OCI-LY1 (cell line): Measurements from ENCODE around the gene HOXB7.

ENCODE experiments used
- CTCF ChIP-seq: fragments of 200-600 bp; sonication (generic), shearing (Covaris generic); IDR thresholded peaks from 2 replicates; pipeline ENCODE4 v1.5.1; 2017; ENCODE audit warnings: mild to moderate bottlenecking, antibody characterized with exemption, low read length, moderate library complexity, mixed read lengths
- EZH2 ChIP-seq: fragments of 200-600 bp; sonication (generic), shearing (Covaris generic); IDR thresholded peaks from 2 replicates; pipeline ENCODE4 v1.8.0; 2017; ENCODE audit warnings: borderline replicate concordance, mixed run types, mild to moderate bottlenecking, antibody characterized with exemption, low read length, moderate library complexity, mixed read lengths

GRCh38 chr17:48624118-48624517 lies 13.3 kb upstream of the HOXB7 start:
- TF ChIP-seq CTCF (no peak), EZH2 (no peak)
